ENCODE data around the gene SNX21.

The SNX21 gene

GRCh38 chr20:45882469-45883099, 49.0 kb downstream of the SNX21 start:
- DNase-seq (ENCODE audit: extremely low read depth, insufficient read length), result no peak
- Histone ChIP-seq H3K36me3 (ENCODE audit: control insufficient read depth, insufficient read depth, low read length) (peaks cover 25% of the 10 kb centered on the region), H3K4me3 (replicated peaks; ENCODE audit: low read depth, low read length) (no peak overlapping the region), H3K27me3 (replicated peaks; ENCODE audit: control insufficient read depth, insufficient read depth, low read length) (no peaks in the 10 kb centered on the region)
- TF ChIP-seq, protein P1, sequence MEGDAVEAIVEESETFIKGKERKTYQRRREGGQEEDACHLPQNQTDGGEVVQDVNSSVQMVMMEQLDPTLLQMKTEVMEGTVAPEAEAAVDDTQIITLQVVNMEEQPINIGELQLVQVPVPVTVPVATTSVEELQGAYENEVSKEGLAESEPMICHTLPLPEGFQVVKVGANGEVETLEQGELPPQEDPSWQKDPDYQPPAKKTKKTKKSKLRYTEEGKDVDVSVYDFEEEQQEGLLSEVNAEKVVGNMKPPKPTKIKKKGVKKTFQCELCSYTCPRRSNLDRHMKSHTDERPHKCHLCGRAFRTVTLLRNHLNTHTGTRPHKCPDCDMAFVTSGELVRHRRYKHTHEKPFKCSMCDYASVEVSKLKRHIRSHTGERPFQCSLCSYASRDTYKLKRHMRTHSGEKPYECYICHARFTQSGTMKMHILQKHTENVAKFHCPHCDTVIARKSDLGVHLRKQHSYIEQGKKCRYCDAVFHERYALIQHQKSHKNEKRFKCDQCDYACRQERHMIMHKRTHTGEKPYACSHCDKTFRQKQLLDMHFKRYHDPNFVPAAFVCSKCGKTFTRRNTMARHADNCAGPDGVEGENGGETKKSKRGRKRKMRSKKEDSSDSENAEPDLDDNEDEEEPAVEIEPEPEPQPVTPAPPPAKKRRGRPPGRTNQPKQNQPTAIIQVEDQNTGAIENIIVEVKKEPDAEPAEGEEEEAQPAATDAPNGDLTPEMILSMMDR (IDR thresholded peaks at IDR 0.05; ENCODE audit: insufficient read depth, low read length, poor library complexity, severe bottlenecking), result no peak

DNA sequence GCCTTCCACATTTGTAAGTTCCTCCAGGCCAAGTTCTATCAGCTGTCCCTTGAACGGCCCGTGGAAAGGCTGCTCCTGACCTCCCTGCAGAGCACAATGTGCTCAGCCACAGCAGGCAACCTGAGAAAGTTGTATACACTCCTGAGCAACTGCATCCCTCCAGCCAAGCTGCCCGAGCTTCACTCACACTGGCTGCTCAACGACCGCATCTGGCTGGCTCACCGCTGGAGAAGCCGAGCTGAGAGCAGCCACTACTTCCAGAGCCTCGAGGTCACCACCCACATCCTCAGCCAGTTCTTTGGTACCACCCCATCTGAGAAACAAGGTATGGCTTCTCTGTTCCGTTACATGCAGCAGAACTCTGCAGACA, 49.5 kb downstream of the SNX21 start:
- Histone ChIP-seq H3K27me3 (replicated peaks; ENCODE audit: control insufficient read depth, insufficient read depth, low read length) (no peaks in the 10 kb centered on the region), H3K36me3 (ENCODE audit: control insufficient read depth, insufficient read depth, low read length) (peaks cover 21% of the 10 kb centered on the region), H3K4me3 (replicated peaks; ENCODE audit: low read depth, low read length) (no peak overlapping the region)
- DNase-seq (ENCODE audit: extremely low read depth, insufficient read length), result no peak
- TF ChIP-seq, protein P1 (IDR thresholded peaks at IDR 0.05; ENCODE audit: insufficient read depth, low read length, poor library complexity, severe bottlenecking), result no peak

DNA sequence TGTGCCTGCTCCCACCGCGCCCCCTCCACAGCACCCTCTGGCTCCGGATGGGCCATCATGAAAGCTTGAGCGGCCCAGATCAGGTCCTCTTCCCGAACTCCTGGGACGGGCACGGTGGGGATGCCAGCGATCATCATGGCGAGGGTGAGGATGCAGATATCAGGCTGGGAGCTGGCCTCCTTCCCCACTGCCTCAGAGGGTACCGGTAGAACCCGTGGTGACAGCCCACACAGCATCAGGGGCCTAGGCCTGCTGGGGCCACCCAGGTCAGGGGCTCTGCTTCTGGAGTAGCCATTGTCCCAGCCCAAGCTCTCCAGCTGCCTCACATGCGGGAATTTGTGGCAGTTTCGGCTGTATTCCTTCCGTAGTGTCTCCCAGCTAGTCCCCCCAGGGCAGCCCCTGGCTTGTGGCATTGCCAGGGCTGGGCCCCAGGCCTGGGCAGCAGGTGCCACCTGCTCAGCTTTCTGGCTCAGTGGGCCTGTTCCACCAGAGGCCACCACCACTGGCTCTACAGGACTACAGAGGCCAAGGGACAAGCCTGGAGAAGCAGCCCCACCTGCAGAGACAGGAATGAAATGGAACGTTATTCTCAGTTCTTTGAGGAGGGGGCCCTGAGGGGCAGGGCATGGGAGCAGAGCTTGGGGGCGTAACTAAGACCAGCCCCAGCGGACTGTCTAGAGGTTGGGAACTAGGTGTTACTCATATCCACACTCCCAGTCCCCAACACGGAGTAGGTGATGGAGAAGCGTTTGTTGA, 53.2 kb downstream of the SNX21 start:
- no peaks in the 10 kb centered on the region for H3K27me3 ChIP-seq (replicated peaks; ENCODE audit: control insufficient read depth, insufficient read depth, low read length)
- TF ChIP-seq, protein P1 (IDR thresholded peaks at IDR 0.05; ENCODE audit: insufficient read depth, low read length, poor library complexity, severe bottlenecking), result no peak
- no peak overlapping the region for H3K4me3 ChIP-seq (replicated peaks; ENCODE audit: low read depth, low read length)
- DNase-seq (ENCODE audit: extremely low read depth, insufficient read length), result no peak
- H3K36me3 ChIP-seq (ENCODE audit: control insufficient read depth, insufficient read depth, low read length), result peaks cover 18% of the 10 kb centered on the region

- no peak for DNase-seq (ENCODE audit: extremely low read depth, insufficient read length)
- H3K36me3 ChIP-seq (ENCODE audit: control insufficient read depth, insufficient read depth, low read length), result peaks cover 18% of the 10 kb centered on the region
- no peaks in the 10 kb centered on the region for H3K27me3 ChIP-seq (replicated peaks; ENCODE audit: control insufficient read depth, insufficient read depth, low read length)
- TF ChIP-seq, protein P1 (IDR thresholded peaks at IDR 0.05; ENCODE audit: insufficient read depth, low read length, poor library complexity, severe bottlenecking), result no peak
- H3K4me3 ChIP-seq (replicated peaks; ENCODE audit: low read depth, low read length), result no peak within 1 kb of the TSS
These were observed 53.7 kb downstream of the SNX21 start, which contains the start of gene SPATA25 for GRCh38 chr20:45887346-45887715. SPATA25 (minus strand) TSS chr20:45887622; CDS start chr20:45887590, 32 bp downstream.

DNA sequence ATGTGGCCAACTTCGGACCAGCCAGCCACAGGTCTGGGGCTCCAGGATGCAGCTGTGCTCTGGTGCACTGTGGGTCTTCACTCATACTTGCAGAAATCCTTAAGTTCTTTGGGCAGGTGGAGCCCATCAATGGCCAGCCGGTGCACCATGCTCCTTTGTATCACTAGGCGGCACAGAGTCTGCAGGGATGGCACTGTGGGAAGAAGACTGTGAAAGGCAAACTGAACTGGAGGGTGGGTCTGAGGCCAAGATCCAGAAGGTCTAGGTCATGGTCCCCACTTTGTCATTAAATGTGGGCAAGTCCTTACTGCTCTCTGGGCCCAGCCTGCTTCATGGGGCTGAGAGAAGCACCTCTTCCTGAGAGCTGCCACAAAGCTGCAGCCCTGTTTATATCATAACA, 55.1 kb downstream of the SNX21 start:
- H3K4me3 ChIP-seq (replicated peaks; ENCODE audit: low read depth, low read length), result no peak overlapping the region
- no peak for DNase-seq (ENCODE audit: extremely low read depth, insufficient read length)
- no peaks in the 10 kb centered on the region for H3K27me3 ChIP-seq (replicated peaks; ENCODE audit: control insufficient read depth, insufficient read depth, low read length)
- peaks cover 11% of the 10 kb centered on the region for H3K36me3 ChIP-seq (ENCODE audit: control insufficient read depth, insufficient read depth, low read length)
- TF ChIP-seq, protein P1 (IDR thresholded peaks at IDR 0.05; ENCODE audit: insufficient read depth, low read length, poor library complexity, severe bottlenecking), result no peak
